ENCODE measurements around the gene USF3.

USF3 gene

GRCh38 chr3:113741086-113741485 lies 44.6 kb upstream of the USF3 start:
- DNase-seq (ENCODE audit: low read depth), result no peak
- no peak for TF ChIP-seq CTCF (conservative IDR thresholded peaks at IDR 0.05; ENCODE audit: low read depth, low read length)
- no peak overlapping the region for H3K4me3 ChIP-seq (ENCODE audit: low read length)

- no peak overlapping the region for H3K4me3 ChIP-seq (ENCODE audit: low read length)
- peak; percentile 58 for TF ChIP-seq CTCF (conservative IDR thresholded peaks at IDR 0.05; ENCODE audit: low read depth, low read length)
- no peak for DNase-seq (ENCODE audit: low read depth)
Observed at GRCh38 chr3:113736548-113737089, 40.2 kb upstream of the USF3 start.

- no peak overlapping the region for H3K4me3 ChIP-seq (ENCODE audit: low read length)
- no peak for DNase-seq (ENCODE audit: low read depth)
- no peak for TF ChIP-seq CTCF (conservative IDR thresholded peaks at IDR 0.05; ENCODE audit: low read depth, low read length)
Observed at GRCh38 chr3:113731694-113732093, 35.3 kb upstream of the USF3 start.

GRCh38 chr3:113730550-113730949 lies 34.1 kb upstream of the USF3 start:
- no peak for DNase-seq (ENCODE audit: low read depth)
- no peak overlapping the region for H3K4me3 ChIP-seq (ENCODE audit: low read length)
- TF ChIP-seq CTCF (conservative IDR thresholded peaks at IDR 0.05; ENCODE audit: low read depth, low read length), result no peak

GRCh38 chr3:113728661-113729060 lies 32.2 kb upstream of the USF3 start:
- no peak overlapping the region for H3K4me3 ChIP-seq (ENCODE audit: low read length)
- TF ChIP-seq CTCF (conservative IDR thresholded peaks at IDR 0.05; ENCODE audit: low read depth, low read length), result no peak
- no peak for DNase-seq (ENCODE audit: low read depth)

- no peak overlapping the region for H3K4me3 ChIP-seq (ENCODE audit: low read length)
- TF ChIP-seq CTCF (conservative IDR thresholded peaks at IDR 0.05; ENCODE audit: low read depth, low read length), result no peak
- no peak for DNase-seq (ENCODE audit: low read depth)
Observed at GRCh38 chr3:113721636-113722035, 25.2 kb upstream of the USF3 start.

- no peak for DNase-seq (ENCODE audit: low read depth)
- TF ChIP-seq CTCF (conservative IDR thresholded peaks at IDR 0.05; ENCODE audit: low read depth, low read length), result no peak
- H3K4me3 ChIP-seq (ENCODE audit: low read length), result no peak overlapping the region
Observed at GRCh38 chr3:113719758-113720157, 23.3 kb upstream of the USF3 start.
